NCI-H2171 treated with DMSO at 0.1 percent for 48 hours (cell line): Measurements from ENCODE around the gene GINS1.

Source experiments
- DNase-seq: peaks from one replicate; lab custom pipeline; 2025; lab: John Stamatoyannopoulos, UW

Gene GINS1

GRCh38 chr20:25494506-25495188 is 87.2 kb downstream of the GINS1 start:
- no peak for DNase-seq

- peak; percentile 73 for DNase-seq
These were observed 87.8 kb downstream of the GINS1 start for GRCh38 chr20:25495189-25495824.

GRCh38 chr20:25496165-25496967 is 88.9 kb downstream of the GINS1 start:
- no peak for DNase-seq

GRCh38 chr20:25496968-25497401 is 89.5 kb downstream of the GINS1 start:
- no peak for DNase-seq

DNA sequence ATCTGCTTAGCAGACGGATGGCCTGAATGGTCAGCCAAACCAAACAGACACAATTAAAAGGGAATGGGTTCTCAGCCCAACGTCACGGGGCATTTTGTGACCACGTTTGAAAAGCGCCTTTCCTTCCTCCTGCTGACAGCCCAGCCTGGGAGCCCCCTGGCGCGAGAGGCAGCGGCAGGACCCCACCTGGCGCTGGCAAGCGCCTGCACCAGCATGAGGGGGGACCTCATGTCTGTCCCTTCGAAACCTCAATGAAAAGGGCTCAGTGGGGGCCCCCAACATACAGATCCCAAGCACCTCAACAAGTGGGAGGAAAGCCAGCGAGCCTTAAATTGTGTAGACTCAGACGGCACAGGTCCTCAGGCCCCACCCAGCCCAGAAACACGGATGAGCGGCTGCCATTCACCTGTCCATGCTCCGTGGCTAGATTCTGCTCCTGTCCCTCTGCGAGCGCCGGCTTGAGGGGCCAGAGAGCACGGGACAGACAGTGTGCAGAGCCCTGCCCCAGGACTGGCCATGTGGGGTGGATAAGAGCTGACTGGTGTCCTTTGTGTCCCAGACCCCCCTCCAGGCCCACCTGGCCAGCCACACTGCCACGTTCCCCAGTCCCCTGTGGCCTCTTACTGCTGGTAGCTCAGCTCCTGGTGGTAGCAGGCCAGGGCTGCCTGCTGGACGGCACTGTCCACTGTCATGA is 90.3 kb downstream of the GINS1 start:
- DNase-seq = no peak
